HEK293T (cell line): Measurements from ENCODE around the gene ATP9B.

Experiments
- BHLHE40 ChIP-seq: fragments of 450-650 bp; IDR thresholded peaks from 2 replicates; pipeline ENCODE4 v1.6.1; 2016; ENCODE audit warnings: mild to moderate bottlenecking, moderate library complexity, borderline replicate concordance
- FOXA1 ChIP-seq: fragments of 450-650 bp; IDR thresholded peaks from 2 replicates; pipeline ENCODE4 v1.6.1; 2016; ENCODE audit warnings: mild to moderate bottlenecking
- NFRKB ChIP-seq: fragments of 450-650 bp; IDR thresholded peaks from 2 replicates; pipeline ENCODE4 v1.6.1; 2016; ENCODE audit warnings: mild to moderate bottlenecking, moderate library complexity
- SP1 ChIP-seq: fragments of 450-650 bp; IDR thresholded peaks from 2 replicates; pipeline ENCODE4 v1.6.1; 2017
- SUZ12 ChIP-seq: fragments of 450-650 bp; IDR thresholded peaks from 2 replicates; pipeline ENCODE4 v1.6.1; 2016; ENCODE audit warnings: mild to moderate bottlenecking
- ZNF384 ChIP-seq: fragments of 450-650 bp; IDR thresholded peaks from 2 replicates; pipeline ENCODE4 v1.6.1; 2016

- TF ChIP-seq FOXA1 = no peak
- no peak for TF ChIP-seq SP1
- TF ChIP-seq BHLHE40 = no peak
- no peak for TF ChIP-seq NFRKB
- no peak for TF ChIP-seq SUZ12
- TF ChIP-seq ZNF384 = no peak
Observed at GRCh38 chr18:79314838-79315388, 245.7 kb downstream of the ATP9B start.
